GM23338 (cell line): ENCODE results near the gene CACNA1B. TPM values are rescaled to one million over a fixed set of nuclear protein-coding genes. Genes with fewer than 3 reads are reported as not detected.

Experiments
- ATAC-seq: fragments of 200-7000 bp; cut with Tn5 transposase; 3 replicates; pipeline ENCODE4 v1.9.1; 2020
- DNase-seq: peaks from one replicate; pipeline ENCODE4 v3.0.0-alpha.2; 2015; ENCODE audit warnings: low spot score
- H2AFZ ChIP-seq: fragments of 200-600 bp; sonication (generic); 2 replicates; pipeline ENCODE4 v1.8.0; 2016; ENCODE audit warnings: antibody characterized with exemption, mild to moderate bottlenecking, moderate library complexity
- H3F3A ChIP-seq: fragments of 200-600 bp; sonication (generic); replicated peaks from 2 replicates; pipeline ENCODE4 v1.8.0; 2017; ENCODE audit warnings: antibody characterized with exemption, mixed run types, low read depth
- H3K27ac ChIP-seq: fragments of 200-600 bp; sonication (generic); 2 replicates; pipeline ENCODE4 v1.6.1; 2016; ENCODE audit warnings: low read depth
- H3K27me3 ChIP-seq: fragments of 200-600 bp; sonication (generic); 2 replicates; pipeline ENCODE4 v1.8.0; 2016; ENCODE audit warnings: mild to moderate bottlenecking, mixed run types, moderate library complexity; ENCODE audit not compliant: insufficient read depth
- H3K36me3 ChIP-seq: fragments of 200-600 bp; sonication (generic); 2 replicates; pipeline ENCODE4 v1.8.0; 2016; ENCODE audit warnings: mild to moderate bottlenecking; ENCODE audit not compliant: insufficient read depth
- H3K4me1 ChIP-seq: fragments of 200-600 bp; sonication (generic); 2 replicates; pipeline ENCODE4 v1.8.0; 2016; ENCODE audit warnings: mild to moderate bottlenecking, moderate library complexity; ENCODE audit not compliant: insufficient read depth
- H3K4me2 ChIP-seq: fragments of 200-600 bp; sonication (generic); 2 replicates; pipeline ENCODE4 v1.7.1; 2017; ENCODE audit warnings: mixed run types
- H3K4me3 ChIP-seq: fragments of 200-600 bp; sonication (generic); 2 replicates; pipeline ENCODE4 v1.6.1; 2016; ENCODE audit warnings: mixed run types
- H3K79me2 ChIP-seq: fragments of 200-600 bp; sonication (generic); replicated peaks from 2 replicates; pipeline ENCODE4 v1.8.0; 2017; ENCODE audit warnings: mild to moderate bottlenecking; ENCODE audit not compliant: insufficient read depth
- H3K9me2 ChIP-seq: fragments of 200-600 bp; sonication (generic); 2 replicates; pipeline ENCODE4 v1.8.0; 2017; ENCODE audit not compliant: insufficient read depth
- H4K20me1 ChIP-seq: fragments of 200-600 bp; sonication (generic); replicated peaks from 2 replicates; pipeline ENCODE4 v1.8.0; 2017; ENCODE audit warnings: mild to moderate bottlenecking; ENCODE audit not compliant: insufficient read depth
- H3K27ac Mint-ChIP-seq: 2 replicates; pipeline ENCODE4 v1.8.0; 2020; ENCODE audit warnings: inconsistent platforms, mild to moderate bottlenecking, moderate library complexity, mixed read lengths
- H3K27me3 Mint-ChIP-seq: 3 replicates; pipeline ENCODE4 v1.8.0; 2022; ENCODE audit warnings: low read depth, mild to moderate bottlenecking, moderate library complexity, mixed read lengths, inconsistent platforms; ENCODE audit not compliant: insufficient read depth, poor library complexity
- H3K36me3 Mint-ChIP-seq: 3 replicates; pipeline ENCODE4 v1.8.0; 2021; ENCODE audit warnings: low read depth, mild to moderate bottlenecking, inconsistent platforms, moderate library complexity, mixed read lengths
- H3K4me1 Mint-ChIP-seq: 3 replicates; pipeline ENCODE4 v1.8.0; 2020; ENCODE audit warnings: mild to moderate bottlenecking, inconsistent platforms, mixed read lengths
- H3K4me3 Mint-ChIP-seq: 3 replicates; pipeline ENCODE4 v1.8.0; 2021; ENCODE audit warnings: moderate library complexity, mild to moderate bottlenecking, inconsistent platforms, mixed read lengths
- H3K9me3 Mint-ChIP-seq: 3 replicates; pipeline ENCODE4 v1.8.0; 2020; ENCODE audit warnings: moderate library complexity, mild to moderate bottlenecking, inconsistent platforms, mixed read lengths
- CREB1 ChIP-seq: fragments of 250-450 bp; sonication (Bioruptor Pico); IDR thresholded peaks from 2 replicates; pipeline ENCODE4 v1.5.0; 2020; ENCODE audit warnings: low read depth, mild to moderate bottlenecking, moderate library complexity
- ETS1 ChIP-seq: IDR thresholded peaks from 2 replicates; pipeline ENCODE4 v1.6.1; 2016; ENCODE audit warnings: antibody characterized with exemption
- EZH2 ChIP-seq: fragments of 200-600 bp; sonication (generic); IDR thresholded peaks from one replicate; pipeline ENCODE4 v1.8.0; 2017; ENCODE audit warnings: antibody characterized with exemption, mild to moderate bottlenecking, low read depth; ENCODE audit not compliant: unreplicated experiment
- EZH2phosphoT487 ChIP-seq: fragments of 200-600 bp; sonication (generic); IDR thresholded peaks from one replicate; pipeline ENCODE4 v1.8.1; 2018; ENCODE audit warnings: antibody characterized with exemption; ENCODE audit not compliant: unreplicated experiment
- JUNB ChIP-seq: IDR thresholded peaks from one replicate; pipeline ENCODE4 v1.6.1; 2016; ENCODE audit warnings: antibody characterized with exemption; ENCODE audit not compliant: unreplicated experiment
- NANOG ChIP-seq: IDR thresholded peaks from 2 replicates; pipeline ENCODE4 v1.6.1; 2016; ENCODE audit warnings: antibody characterized with exemption, borderline replicate concordance
- POLR2AphosphoS5 ChIP-seq: IDR thresholded peaks from 2 replicates; pipeline ENCODE4 v1.6.1; 2016; ENCODE audit warnings: antibody characterized with exemption, low read depth
- STAT1 ChIP-seq: IDR thresholded peaks from one replicate; pipeline ENCODE4 v1.6.1; 2016; ENCODE audit warnings: antibody characterized with exemption; ENCODE audit not compliant: unreplicated experiment
- ZNF114 ChIP-seq: fragments of 250-450 bp; sonication (Bioruptor Pico); IDR thresholded peaks from 2 replicates; pipeline ENCODE4 v1.5.0; 2020; ENCODE audit warnings: mild to moderate bottlenecking, moderate library complexity
- ZNF331 ChIP-seq: fragments of 250-450 bp; sonication (Bioruptor Pico); IDR thresholded peaks from 2 replicates; pipeline ENCODE4 v1.5.0; 2020; ENCODE audit warnings: low read depth, mild to moderate bottlenecking, moderate library complexity
- polyA plus RNA-seq: library from polyadenylated mRNA; unstranded; fragments of >200 nt; fragmentation: Nextera tagmentation; extraction: Ambion mirVana; gene quantifications from 2 replicates; pipeline ENCODE4 v1.2.1, GENCODE V29; 2016
- total RNA-seq: library from RNA; depleted of rRNA; stranded (reverse); fragments of >200 nt; shearing (Covaris generic); gene quantifications from 2 replicates; pipeline ENCODE4 v1.2.3, GENCODE V29; 2014
- TF ChIP-seq, protein P1 (sequence below): IDR thresholded peaks from one replicate; pipeline ENCODE4 v1.6.1; 2018; ENCODE audit warnings: antibody characterized with exemption; ENCODE audit not compliant: unreplicated experiment
- TF ChIP-seq, protein P2 (sequence below): fragments of 250-450 bp; sonication (Bioruptor Pico); IDR thresholded peaks from 2 replicates; pipeline ENCODE4 v1.5.0; 2020; ENCODE audit warnings: mild to moderate bottlenecking, moderate library complexity
- TF ChIP-seq, protein P3 (sequence below), 2 experiments: fragments of 200-600 bp in 1 of 2; sonication (generic) in 1 of 2; conservative IDR thresholded peaks; 2 replicates each; pipeline versions ENCODE4 v1.5.1 to v1.6.1; 2016 to 2017; ENCODE audit warnings: antibody characterized with exemption in 2 of 2, low read depth in 2 of 2, mild to moderate bottlenecking in 2 of 2, moderate library complexity in 1 of 2

The CACNA1B gene
- total and polyA plus RNA-seq, 2 experiments from 2014 or later: 1.1 to 10.4 TPM

GRCh38 chr9:137974746-137975526, 97.4 kb downstream of the CACNA1B start:
- Mint-ChIP-seq H3K9me3 (no peaks in the 10 kb centered on the region), H3K4me3 (no peak overlapping the region), H3K4me1 (no peaks in the 10 kb centered on the region), H3K36me3 (peaks cover 22% of the 10 kb centered on the region), H3K27me3 (peaks cover 10% of the 10 kb centered on the region), H3K27ac (no peak overlapping the region)
- Histone ChIP-seq H3K27ac (no peak overlapping the region), H3K4me3 (no peak overlapping the region), H2AFZ (no peak overlapping the region), H3K27me3 (no peaks in the 10 kb centered on the region), H4K20me1 (no peaks in the 10 kb centered on the region), H3K4me1 (no peaks in the 10 kb centered on the region), H3K36me3 (no peaks in the 10 kb centered on the region), H3K79me2 (no peaks in the 10 kb centered on the region), H3F3A (no peaks in the 10 kb centered on the region), H3K4me2 (no peak overlapping the region), H3K9me2 (no peaks in the 10 kb centered on the region)
- no peak for DNase-seq
- no peak for TF ChIP-seq NANOG
- TF ChIP-seq EZH2: no peak
- TF ChIP-seq EZH2phosphoT487: no peak
- no peak for TF ChIP-seq CREB1
- TF ChIP-seq, protein P1, sequence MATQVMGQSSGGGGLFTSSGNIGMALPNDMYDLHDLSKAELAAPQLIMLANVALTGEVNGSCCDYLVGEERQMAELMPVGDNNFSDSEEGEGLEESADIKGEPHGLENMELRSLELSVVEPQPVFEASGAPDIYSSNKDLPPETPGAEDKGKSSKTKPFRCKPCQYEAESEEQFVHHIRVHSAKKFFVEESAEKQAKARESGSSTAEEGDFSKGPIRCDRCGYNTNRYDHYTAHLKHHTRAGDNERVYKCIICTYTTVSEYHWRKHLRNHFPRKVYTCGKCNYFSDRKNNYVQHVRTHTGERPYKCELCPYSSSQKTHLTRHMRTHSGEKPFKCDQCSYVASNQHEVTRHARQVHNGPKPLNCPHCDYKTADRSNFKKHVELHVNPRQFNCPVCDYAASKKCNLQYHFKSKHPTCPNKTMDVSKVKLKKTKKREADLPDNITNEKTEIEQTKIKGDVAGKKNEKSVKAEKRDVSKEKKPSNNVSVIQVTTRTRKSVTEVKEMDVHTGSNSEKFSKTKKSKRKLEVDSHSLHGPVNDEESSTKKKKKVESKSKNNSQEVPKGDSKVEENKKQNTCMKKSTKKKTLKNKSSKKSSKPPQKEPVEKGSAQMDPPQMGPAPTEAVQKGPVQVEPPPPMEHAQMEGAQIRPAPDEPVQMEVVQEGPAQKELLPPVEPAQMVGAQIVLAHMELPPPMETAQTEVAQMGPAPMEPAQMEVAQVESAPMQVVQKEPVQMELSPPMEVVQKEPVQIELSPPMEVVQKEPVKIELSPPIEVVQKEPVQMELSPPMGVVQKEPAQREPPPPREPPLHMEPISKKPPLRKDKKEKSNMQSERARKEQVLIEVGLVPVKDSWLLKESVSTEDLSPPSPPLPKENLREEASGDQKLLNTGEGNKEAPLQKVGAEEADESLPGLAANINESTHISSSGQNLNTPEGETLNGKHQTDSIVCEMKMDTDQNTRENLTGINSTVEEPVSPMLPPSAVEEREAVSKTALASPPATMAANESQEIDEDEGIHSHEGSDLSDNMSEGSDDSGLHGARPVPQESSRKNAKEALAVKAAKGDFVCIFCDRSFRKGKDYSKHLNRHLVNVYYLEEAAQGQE: no peak
- no peak for TF ChIP-seq ZNF331
- TF ChIP-seq, protein P2, sequence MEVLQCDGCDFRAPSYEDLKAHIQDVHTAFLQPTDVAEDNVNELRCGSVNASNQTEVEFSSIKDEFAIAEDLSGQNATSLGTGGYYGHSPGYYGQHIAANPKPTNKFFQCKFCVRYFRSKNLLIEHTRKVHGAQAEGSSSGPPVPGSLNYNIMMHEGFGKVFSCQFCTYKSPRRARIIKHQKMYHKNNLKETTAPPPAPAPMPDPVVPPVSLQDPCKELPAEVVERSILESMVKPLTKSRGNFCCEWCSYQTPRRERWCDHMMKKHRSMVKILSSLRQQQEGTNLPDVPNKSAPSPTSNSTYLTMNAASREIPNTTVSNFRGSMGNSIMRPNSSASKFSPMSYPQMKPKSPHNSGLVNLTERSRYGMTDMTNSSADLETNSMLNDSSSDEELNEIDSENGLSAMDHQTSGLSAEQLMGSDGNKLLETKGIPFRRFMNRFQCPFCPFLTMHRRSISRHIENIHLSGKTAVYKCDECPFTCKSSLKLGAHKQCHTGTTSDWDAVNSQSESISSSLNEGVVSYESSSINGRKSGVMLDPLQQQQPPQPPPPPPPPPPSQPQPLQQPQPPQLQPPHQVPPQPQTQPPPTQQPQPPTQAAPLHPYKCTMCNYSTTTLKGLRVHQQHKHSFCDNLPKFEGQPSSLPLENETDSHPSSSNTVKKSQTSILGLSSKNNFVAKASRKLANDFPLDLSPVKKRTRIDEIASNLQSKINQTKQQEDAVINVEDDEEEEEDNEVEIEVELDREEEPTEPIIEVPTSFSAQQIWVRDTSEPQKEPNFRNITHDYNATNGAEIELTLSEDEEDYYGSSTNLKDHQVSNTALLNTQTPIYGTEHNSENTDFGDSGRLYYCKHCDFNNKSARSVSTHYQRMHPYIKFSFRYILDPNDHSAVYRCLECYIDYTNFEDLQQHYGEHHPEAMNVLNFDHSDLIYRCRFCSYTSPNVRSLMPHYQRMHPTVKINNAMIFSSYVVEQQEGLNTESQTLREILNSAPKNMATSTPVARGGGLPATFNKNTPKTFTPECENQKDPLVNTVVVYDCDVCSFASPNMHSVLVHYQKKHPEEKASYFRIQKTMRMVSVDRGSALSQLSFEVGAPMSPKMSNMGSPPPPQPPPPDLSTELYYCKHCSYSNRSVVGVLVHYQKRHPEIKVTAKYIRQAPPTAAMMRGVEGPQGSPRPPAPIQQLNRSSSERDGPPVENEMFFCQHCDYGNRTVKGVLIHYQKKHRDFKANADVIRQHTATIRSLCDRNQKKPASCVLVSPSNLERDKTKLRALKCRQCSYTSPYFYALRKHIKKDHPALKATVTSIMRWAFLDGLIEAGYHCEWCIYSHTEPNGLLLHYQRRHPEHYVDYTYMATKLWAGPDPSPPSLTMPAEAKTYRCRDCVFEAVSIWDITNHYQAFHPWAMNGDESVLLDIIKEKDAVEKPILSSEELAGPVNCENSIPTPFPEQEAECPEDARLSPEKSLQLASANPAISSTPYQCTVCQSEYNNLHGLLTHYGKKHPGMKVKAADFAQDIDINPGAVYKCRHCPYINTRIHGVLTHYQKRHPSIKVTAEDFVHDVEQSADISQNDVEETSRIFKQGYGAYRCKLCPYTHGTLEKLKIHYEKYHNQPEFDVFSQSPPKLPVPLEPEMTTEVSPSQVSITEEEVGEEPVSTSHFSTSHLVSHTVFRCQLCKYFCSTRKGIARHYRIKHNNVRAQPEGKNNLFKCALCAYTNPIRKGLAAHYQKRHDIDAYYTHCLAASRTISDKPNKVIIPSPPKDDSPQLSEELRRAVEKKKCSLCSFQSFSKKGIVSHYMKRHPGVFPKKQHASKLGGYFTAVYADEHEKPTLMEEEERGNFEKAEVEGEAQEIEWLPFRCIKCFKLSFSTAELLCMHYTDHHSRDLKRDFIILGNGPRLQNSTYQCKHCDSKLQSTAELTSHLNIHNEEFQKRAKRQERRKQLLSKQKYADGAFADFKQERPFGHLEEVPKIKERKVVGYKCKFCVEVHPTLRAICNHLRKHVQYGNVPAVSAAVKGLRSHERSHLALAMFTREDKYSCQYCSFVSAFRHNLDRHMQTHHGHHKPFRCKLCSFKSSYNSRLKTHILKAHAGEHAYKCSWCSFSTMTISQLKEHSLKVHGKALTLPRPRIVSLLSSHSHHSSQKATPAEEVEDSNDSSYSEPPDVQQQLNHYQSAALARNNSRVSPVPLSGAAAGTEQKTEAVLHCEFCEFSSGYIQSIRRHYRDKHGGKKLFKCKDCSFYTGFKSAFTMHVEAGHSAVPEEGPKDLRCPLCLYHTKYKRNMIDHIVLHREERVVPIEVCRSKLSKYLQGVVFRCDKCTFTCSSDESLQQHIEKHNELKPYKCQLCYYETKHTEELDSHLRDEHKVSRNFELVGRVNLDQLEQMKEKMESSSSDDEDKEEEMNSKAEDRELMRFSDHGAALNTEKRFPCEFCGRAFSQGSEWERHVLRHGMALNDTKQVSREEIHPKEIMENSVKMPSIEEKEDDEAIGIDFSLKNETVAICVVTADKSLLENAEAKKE (CRISPR knock-in tag): no peak
- TF ChIP-seq, protein P3, sequence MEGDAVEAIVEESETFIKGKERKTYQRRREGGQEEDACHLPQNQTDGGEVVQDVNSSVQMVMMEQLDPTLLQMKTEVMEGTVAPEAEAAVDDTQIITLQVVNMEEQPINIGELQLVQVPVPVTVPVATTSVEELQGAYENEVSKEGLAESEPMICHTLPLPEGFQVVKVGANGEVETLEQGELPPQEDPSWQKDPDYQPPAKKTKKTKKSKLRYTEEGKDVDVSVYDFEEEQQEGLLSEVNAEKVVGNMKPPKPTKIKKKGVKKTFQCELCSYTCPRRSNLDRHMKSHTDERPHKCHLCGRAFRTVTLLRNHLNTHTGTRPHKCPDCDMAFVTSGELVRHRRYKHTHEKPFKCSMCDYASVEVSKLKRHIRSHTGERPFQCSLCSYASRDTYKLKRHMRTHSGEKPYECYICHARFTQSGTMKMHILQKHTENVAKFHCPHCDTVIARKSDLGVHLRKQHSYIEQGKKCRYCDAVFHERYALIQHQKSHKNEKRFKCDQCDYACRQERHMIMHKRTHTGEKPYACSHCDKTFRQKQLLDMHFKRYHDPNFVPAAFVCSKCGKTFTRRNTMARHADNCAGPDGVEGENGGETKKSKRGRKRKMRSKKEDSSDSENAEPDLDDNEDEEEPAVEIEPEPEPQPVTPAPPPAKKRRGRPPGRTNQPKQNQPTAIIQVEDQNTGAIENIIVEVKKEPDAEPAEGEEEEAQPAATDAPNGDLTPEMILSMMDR (conservative IDR thresholded peaks at IDR 0.05; ENCODE audit: low read depth in 2 of 2): no peak
- TF ChIP-seq JUNB: no peak
- no peak for TF ChIP-seq POLR2AphosphoS5
- TF ChIP-seq ZNF114: no peak
- TF ChIP-seq STAT1: no peak
- no peak for TF ChIP-seq ETS1
- ATAC-seq: no peak
